Activated CD8-positive, alpha-beta memory T cell treated with anti-CD3 and anti-CD28 coated beads for 24 hours (primary cell): ENCODE results near the gene JMJD1C.

Experiments
- DNase-seq: peaks from one replicate; pipeline ENCODE4 v3.0.0-alpha.2; 2020

JMJD1C gene

DNA sequence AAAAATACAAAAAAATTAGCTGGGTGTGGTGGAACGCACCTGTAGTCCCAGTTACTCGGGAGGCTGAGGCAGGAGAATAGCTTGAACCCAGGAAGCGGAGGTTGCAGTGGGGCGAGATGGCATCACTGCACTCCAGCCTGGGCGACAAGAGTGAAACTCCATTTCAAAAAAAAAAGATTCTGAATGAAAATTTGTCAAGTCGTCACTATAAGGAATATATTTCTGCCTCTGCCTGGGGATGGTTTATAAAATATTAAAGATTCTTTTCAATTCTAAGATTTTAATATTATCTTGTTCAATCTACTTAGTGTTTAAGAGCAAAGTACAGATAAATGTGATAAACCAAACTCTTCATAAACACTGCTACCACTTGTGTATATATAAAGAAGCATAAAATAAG is 185.4 kb downstream of the JMJD1C start:
- no peak for DNase-seq

DNA sequence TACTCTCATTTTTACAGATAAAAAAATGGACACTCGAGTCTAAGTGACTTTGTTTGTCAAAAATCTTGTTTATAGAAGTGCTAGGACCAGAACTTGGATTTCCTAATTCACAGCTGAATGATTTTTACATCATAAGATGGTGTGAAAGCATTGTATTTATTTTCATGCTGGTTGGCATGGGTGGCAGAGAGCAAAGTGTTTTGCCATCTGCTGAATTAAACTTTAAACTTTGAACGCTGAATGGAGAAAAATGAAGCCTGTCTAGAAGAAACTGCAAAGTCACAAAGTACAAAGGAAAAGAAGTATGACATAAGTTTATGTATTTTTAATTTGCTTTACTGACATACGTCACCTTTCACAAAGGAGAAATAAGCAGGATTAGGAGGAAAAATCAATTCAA is 190.7 kb downstream of the JMJD1C start:
- no peak for DNase-seq

DNA sequence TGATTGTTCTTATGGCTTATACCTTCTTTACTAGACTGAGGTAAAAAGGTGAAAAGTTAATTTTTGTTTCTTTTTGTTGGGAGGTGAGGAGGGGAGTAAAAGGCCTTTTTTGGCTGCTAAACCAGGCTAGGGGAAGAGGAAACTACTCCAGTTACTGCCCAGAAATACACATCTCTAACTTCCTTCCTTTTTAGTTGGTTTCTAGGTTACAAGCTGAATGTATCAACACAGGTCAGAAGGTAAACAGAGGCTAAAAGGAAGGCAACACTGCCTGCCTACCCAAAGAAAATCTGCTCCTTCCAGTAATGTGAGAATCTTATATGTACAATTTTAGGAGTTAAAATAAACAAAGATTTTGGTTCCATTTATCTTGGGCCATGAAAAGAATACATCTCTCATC is 192.2 kb downstream of the JMJD1C start:
- no peak for DNase-seq

DNA sequence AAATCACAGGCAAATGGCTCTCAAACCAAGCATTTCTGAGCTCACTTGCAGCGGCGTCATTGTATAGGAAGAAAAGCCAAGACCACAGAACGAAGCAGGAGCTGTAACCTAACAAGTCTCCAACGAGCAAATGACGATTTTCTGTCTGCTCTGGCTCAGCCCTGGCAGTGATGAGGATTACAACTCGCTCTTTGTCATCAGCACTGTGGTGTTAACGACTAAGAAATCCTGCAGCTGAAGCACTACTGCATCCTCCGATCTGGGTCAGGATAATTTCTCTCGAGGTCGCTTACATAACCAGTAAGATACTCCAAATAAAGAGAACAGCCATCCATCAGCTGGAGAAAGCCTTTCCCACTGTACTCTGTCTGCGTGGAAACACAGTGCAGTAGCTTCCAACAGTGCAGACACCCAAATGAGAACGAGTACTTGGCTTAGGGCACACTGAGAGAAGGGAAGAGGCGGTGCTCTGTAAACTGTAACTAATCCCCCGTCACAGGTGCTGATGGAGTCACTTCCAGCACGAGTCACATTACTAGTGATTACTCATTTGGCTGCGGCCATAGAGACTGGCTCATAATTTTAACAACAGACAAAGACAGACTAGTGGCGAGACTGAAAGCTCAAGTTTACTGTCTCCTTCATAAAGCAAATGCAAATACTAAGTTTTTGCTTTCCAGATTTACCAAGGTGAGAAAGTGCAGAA is 196.8 kb downstream of the JMJD1C start:
- peak; percentile 84 for DNase-seq

DNA sequence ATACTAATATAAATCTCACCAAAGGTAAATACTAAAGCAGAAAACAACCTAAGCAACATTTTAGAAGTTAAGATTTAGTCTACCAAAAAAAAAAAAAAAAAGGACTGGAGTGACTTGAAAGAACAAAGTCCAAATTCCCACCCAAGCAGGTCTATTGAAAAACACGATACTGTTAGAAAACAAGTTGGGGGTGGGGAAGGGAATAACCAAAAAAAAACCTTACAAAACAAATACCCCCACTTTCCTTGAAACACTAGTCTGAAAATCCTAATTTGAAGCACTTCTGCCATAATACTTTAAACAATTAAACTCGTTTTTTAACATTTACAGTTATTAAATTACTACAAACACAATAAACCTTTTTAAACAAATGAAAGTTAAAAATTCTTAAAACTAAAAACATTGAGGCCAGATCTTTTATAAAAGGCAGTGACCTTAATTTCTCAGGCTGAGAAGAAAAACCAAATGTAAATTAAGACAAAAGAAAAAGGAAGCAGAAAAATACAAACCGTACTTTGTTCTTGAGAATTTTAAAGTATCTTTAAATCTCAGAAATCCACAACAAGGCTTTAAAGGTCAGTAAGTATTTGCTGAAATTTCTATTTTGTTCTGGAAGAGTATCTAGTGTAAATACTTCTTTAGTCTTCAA is 197.5 kb downstream of the JMJD1C start:
- DNase-seq = no peak

DNA sequence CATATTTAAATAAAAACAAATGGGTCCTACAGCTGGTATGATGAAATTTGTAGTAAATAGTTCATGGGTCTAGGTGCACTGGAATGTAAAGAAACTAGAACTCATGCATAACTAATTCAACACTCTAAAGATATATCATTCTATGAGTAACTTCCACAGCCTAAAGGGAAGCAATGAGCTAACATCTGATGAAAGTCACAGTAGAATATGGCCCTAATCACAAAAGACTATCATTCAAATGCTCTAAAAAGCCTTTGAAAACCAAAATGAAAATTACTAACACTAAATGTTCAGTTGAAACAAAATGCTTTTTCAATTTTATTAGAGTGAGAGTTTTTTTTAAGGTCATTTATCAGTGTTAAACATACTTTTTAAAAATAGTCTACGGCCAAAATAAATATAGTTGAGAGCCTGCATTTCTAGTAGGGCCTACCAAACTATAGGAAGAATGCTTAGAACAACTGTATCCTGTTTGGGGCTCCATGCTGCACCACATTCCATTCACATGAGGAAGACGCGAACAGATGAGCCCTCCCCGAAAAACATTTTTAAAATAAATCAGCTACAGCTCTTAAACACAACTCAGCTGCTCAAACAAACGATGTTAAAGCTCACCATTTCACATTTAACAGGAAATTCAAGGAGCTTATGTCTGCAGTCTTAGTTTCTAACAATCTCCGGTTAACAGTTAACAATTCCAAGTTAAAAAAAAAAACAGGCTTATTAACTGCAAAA is 198.2 kb downstream of the JMJD1C start:
- no peak for DNase-seq

DNA sequence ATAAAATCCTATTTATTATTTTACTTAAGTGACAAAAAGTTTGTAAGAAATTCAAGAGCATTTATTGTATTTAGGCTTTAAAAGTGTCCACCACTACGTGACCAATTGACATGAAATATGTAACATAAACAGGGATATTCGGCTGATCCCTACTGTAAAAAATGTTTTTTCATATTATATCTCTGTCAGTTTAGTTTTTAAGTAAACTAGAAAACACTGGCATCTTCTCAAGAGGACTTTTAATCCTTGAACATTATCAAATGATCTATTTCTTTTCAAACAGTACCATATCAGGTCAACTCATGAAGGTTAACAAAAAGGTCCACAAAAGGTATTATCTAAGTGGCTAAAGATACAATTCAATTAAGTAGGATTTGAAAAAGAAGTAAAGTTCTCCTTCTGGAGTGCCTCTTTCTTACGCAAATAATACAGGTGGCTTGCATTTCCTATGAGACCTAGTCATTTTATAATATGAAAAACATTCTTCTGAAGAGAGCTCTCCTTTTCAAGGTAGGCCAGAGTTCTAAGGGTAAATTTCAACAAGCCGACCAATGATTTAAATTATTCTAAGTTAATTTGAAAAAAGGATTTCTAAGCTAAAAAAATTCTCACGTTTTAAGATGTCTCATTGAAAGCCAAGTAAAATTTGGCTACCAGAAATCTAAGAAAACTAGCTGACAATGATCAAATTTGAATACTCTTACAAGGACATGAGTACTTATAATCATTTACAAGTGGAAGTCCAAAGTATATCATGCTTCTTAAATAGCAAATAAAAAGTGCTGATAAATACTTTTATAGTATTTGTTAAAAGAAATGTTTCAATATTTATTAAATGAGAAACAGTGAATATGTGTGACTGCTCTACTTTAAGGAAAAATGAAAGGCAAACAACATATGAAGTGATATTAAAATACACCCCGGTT is 199.1 kb downstream of the JMJD1C start:
- DNase-seq = no peak

DNA sequence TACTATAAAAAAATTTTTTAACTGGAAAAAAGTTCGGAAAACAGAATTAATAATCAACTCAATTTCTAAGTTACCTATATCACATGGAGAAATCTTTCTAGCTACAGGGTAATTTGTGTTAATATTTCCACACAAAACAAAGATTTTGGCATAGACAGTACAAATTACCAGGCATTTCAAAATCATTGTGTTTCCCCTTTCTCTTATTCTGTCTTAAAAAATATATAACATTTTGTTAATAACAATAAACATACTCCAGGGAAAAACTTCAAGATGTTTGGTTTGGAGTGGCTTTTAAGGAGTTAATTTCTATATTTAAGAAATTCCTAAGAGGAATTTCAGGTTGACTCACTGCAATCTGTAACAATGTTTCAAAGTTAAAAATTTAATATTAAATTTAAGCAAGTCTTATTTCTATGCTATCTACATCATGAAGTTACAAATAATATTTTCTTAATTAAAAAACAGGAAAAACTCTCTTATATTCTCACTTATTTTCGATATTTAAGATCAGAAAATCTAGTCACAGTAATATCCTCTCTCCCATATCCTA is 200.0 kb downstream of the JMJD1C start:
- no peak for DNase-seq

DNA sequence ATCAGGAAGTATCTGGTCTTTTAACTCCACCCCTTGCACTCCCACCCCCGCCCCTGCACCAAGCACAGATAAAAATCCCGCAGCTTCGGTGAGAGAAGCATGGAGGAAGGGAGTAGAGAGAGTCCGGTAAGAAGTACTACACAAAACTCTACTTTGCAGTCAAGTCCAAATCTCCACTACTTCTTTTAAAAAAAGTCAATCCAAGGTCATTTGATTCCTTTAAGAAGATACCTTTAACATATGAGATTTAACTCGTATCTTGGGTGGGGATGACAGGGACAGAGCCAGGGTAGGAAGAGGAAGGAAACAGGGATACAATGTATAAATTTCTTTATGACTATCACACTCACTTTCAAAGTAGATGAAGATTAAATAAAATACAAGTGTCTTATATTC is 200.6 kb downstream of the JMJD1C start:
- no peak for DNase-seq

DNA sequence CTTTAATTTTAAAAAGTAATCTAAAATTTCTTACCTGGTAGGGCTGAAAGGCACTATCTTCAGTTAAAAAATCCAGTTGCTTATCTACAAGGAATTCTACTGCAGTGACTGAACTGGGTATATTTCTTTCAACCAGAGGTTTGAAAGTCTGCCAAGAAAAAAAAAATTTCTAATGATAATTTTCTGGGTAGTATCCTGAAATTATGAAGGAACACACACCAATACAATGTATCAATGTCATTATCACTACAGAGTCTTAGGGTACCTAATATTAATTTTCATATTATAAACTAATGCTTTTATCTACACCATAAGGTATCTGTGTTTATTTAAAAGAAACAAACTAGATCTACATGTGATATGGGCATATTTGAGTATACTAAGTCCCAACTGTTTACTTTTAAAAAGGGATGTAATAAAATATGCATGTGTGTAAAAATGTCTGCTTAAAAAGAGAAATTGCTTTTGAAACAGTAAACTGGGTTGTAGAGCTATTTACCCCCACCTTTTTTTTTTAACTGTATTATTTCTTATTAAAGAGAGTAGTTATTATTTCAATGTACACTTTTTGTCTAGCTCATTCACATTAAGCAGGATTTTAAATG is 201.1 kb downstream of the JMJD1C start:
- DNase-seq = no peak

DNA sequence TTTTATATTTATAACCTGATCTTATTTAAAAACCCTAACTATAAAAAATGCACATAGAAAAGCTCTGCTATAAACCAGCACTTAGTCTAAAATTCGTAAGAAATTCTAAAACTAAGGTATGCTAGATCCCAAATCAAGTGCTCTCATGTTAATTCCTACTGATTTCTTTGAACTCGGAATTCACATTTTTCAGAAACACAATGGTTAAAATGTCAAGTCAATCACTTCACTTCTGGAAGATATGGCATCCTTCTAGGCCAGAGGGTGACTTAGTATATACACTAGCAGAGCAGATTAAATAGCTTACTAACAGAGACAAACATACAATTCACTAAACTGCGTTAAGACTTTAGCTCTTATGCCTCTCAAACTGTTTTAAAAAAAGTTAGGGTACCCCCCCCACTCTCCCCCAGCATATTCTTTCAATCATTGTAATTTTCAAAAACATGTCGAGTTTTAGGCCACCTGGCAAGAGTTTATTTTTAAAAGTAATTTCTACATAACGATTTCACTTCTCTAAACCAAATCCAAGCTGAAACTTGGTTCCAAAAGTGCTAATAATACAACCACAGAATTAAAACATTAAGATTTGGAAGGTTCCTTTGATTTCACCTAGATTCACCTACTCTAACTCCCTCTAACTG is 203.2 kb downstream of the JMJD1C start:
- DNase-seq = no peak

DNA sequence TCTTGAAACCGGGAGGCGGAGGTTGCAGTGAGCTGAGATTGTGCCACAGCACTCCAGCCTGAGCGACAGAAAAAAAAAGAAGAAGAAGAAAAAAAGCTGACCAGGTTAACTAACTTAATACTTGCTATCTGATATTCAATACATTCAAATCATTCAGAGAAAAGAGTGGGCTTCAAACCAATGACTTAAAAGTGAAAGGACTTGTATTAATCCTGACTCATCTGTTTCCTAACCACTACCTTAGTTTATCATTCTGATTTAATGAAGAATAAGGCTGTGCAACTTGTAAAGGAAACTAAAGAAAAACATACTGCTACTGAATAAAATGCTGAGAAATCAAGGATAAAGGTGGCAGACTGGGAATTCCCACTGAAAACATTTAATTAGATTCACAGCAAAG is 204.3 kb downstream of the JMJD1C start:
- no peak for DNase-seq

DNA sequence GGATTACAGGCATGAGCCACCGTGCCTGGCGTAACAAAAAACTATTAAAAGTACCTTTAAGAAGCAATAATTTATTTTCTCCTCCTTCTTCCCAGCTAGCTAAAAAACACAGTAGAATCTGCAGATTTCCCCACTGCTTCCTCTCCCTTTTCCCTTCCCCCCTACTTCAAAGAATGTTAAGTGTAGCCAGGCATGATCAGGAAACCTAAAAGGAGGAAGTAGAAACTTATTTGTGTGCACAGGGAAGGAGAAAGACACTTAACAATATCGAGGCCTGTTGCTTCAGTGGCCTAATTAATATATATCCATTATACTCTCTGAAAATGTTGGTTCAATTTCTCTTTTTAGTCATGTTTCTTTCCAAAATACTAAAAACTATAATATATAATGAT is 204.9 kb downstream of the JMJD1C start:
- DNase-seq = no peak

DNA sequence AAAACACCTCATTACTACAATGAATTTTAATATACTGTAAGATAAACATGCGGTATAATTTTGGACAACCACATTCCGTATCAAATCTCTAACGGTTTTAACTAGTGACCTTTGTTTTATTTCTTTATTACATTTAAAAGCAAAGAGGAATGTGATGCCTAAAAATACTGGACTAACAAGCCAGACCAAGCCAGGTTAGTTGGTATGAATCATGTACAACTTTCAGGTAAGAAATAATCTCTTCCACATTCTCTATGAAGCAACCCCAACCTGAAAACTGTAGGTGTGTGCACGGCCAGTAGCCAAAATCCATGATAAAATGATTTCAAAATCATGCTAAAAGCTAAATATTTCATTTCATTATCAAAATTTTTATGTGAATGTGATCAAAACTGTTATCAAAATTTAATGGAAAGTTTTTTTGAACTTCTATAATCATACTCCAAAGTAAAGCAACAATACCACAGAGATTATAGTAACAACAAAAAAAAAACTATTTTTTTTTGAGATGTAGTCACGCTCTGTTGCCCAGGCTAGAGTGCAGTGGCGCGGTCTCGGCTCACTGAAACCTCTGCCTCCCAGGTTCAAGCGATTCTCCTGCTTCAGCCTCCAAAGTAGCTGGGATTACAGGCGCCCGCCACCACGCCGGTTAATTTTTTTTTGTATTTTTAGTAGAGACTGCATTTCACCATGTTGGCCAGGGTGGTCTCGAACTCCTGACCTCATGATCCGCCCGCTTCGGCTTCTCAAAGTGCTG is 205.5 kb downstream of the JMJD1C start:
- DNase-seq = no peak

DNA sequence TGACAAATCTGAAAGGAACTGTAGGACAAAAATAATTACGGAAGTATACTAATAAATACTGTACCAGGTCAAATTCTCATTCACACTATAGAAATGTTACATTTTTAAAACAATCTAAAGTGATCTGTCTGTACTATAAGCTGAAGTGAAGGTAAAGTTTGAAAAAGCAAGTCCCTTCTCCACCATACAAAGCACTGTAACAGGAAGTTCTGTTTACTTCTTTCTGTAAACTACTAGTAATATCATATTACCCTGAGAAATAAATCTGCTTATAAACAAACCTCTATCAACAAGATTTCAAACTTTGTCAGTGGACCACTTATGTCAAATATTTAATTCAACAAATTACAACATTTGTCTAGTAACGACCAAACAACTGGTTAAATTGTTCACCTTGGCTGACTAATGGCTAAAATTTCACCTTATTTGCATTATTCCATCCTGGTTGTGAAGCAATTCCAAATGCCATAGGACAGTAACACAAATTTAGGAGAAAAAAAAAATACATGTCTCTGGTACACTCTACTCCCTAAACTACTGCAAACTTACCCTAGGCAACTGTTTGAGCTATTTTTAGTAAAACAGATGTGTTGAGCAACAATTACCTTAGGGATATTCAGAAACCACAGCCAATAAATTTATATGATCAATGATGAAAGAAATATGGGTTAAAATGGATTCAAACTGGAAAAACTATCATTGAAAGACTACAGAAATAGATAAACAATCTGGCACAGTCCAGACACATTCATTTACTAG is 206.7 kb downstream of the JMJD1C start:
- DNase-seq = no peak

DNA sequence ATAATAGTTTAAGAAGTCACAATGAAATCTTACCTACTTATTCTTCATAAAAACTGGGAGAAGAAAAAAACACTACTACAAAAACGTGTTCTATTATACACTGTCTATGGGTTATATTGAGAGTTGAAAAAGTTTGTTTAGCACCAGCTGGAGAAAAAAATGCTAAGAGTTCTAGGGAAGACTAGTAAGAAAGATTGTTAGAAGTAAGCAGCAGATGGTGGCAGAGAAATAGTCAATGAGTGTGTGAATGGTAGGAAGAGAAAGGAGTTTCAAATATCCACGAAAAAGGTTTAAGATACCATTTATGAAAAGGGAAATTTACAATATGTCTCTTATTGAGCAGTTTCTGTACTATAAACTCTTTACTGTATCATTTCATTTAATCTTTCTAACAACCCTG is 208.0 kb downstream of the JMJD1C start:
- DNase-seq = no peak

DNA sequence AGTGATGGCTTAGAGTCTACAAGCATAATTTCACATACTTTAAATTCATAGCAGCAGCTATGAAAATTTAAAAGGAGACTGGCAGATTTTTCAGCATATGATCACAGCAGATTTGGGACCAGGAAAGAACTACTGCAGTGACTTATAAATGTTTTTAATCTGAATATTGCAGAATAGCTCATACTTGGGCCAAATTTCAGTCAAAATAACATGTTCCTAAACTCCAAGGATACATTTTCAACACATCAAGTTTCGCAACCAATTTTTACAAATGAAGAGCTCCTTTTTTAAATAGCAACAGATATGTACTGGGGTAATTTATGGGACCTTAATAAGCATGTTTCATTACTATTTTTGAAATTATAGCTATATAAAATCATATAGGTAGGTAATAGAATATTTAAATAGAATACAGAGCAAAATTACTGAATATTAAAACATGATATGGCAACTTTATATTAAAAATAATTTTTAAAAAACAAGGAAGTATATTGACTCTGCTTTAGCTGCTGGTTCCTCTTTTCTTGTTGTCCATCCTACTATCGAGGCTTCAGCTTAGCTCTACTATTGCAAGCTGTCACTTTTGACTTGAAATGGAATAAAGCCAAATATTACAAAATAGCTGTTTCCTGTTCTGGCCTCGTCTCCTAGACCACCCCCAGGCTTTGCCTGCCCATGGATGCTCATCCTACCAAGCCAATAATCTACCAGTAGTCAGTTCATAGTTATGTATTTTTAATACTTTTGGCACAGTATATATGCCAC is 209.6 kb downstream of the JMJD1C start:
- no peak for DNase-seq

DNA sequence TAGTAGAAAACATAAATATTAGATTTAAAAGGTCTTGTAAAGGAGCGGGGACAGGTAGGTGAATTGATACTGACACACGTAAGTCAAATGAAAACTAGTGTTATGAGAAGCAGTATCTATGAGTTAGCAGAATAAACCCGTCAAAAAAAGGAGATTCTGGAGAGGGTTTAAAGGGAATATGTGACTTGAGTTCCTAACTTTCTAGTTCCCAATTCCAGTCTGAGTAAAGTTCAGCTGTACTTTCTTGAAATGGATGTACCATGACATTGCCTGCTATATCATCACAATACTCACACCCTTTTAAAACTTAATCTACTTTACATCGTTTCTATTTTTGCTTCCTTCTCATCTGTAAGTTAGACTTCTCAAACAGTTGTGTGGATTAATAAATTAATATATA is 210.5 kb downstream of the JMJD1C start:
- no peak for DNase-seq

DNA sequence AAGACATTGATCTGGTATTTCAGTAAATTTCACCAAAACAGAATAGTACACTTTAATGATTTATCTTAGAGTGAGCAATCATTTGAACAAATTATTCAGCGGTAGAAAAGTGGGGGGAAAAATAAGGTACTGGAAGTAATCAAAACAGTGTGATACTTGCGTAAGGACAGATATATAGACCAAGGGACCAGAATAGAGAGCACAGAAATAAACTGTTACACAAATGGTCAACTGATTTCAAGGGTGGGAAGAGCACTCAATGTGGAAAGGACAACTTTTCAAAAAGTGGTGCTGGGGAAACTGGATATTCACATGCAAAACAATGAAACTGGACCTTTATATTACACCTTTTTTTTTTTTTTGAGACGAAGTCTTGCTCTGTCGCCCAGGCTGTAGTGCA is 212.7 kb downstream of the JMJD1C start:
- no peak for DNase-seq
